Measurements from ENCODE around the gene IQGAP2. TPM values are rescaled to one million over a fixed set of nuclear protein-coding genes. Genes with fewer than 3 reads are reported as not detected.

The IQGAP2 gene
- total and polyA plus RNA-seq, 2 of the 8 experiments (the other 6 are each of a cell fraction or from before 2014, with no cell fraction given), result 19.7 to 66.0 TPM

DNA sequence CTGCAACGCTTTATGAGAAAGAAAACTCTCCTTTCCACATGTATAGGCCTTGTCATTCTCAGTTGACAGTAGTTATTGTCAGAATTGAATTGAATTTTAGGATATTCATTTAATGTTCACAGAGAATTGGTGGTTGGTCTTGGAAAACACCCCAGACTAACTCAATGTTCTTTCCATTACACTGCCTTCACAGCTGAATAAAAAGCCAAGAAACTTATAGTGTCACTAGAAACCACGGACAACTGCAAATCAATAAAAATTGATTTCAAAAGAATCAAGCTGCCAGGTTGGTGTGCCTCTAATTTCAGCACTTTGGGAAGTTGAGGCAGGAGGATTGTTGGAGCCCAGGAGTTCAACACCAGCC lies 38.9 kb upstream of the IQGAP2 start:
- no peaks in the 10 kb centered on the region for H3K36me3 ChIP-seq (ENCODE audit: control insufficient read depth in 2 of 4, insufficient read depth in 4 of 4, low read length in 3 of 4)
- H3K9me3 ChIP-seq (ENCODE audit: insufficient read depth in 2 of 2, low read depth in 1 of 2, low read length in 1 of 2), result no peaks in the 10 kb centered on the region
- no peak overlapping the region for H2AK5ac ChIP-seq (ENCODE audit: low read depth, low read length)
- H4K8ac ChIP-seq (ENCODE audit: extremely low read depth, insufficient read depth, low read length), result no peak overlapping the region
- no peak overlapping the region for H3K23ac ChIP-seq (ENCODE audit: insufficient read length)
- no peak overlapping the region for H3K9ac ChIP-seq (replicated peaks in 1 of 4; ENCODE audit: extremely low read depth in 1 of 4, low read depth in 3 of 4, low read length in 3 of 4)
- no peak overlapping the region for H3K4ac ChIP-seq (replicated peaks; ENCODE audit: insufficient read length, low read depth, low read length)
- H2BK20ac ChIP-seq (ENCODE audit: low read length), result no peak overlapping the region
- H4K20me1 ChIP-seq (replicated peaks in 1 of 2; ENCODE audit: control insufficient read depth in 1 of 2, insufficient read depth in 2 of 2, low read length in 2 of 2), result no peaks in the 10 kb centered on the region
- H2AFZ ChIP-seq (ENCODE audit: low read length), result no peak overlapping the region
- no peak overlapping the region for H2BK15ac ChIP-seq (ENCODE audit: low read length)
- H3K18ac ChIP-seq (ENCODE audit: extremely low read depth, low read length), result no peak overlapping the region
- H3K14ac ChIP-seq (ENCODE audit: insufficient read length), result no peak overlapping the region
- ChIA-PET POLR2A (ENCODE audit: partially characterized antibody) (interaction anchor here (0.6 kb wide), 1 partner anchor 39 kb away, joined by 3 read pairs; no protein-coding TSS in a partner anchor), CTCF (ENCODE audit: partially characterized antibody) (interaction anchor here (1.2 kb wide), 1 partner anchor 15 kb away, joined by 4 read pairs; no protein-coding TSS in a partner anchor)
- no peak overlapping the region for H4K5ac ChIP-seq (ENCODE audit: insufficient read length, low read depth, low read length)
- H3K79me1 ChIP-seq (ENCODE audit: low read depth, low read length), result no peaks in the 10 kb centered on the region
- no peak overlapping the region for H2BK12ac ChIP-seq (ENCODE audit: low read depth, low read length)
- WGBS, 2 experiments (ENCODE audit: extremely low coverage in 1 of 2, insufficient coverage in 1 of 2, insufficient read length in 1 of 2, insufficient replicate concordance in 2 of 2, low coverage in 1 of 2, low lambda C conversion rate in 2 of 2, missing lambda C conversion rate in 1 of 2), result 79% methylated on average over 2 of the region's 2 CpGs; no CpG with 5 or more reads in 1 of the 2 experiments
- no peaks in the 10 kb centered on the region for H3K79me2 ChIP-seq (ENCODE audit: control insufficient read depth in 1 of 2, insufficient read depth in 2 of 2, low read length in 2 of 2)
- DNase-seq (ENCODE audit: low read depth in 1 of 2, low spot score in 2 of 2) (no peak), FAIRE-seq (no peak)
- H3K56ac ChIP-seq (replicated peaks; ENCODE audit: insufficient read length, low read depth, low read length), result no peak overlapping the region
- H3K27ac ChIP-seq (ENCODE audit: low read depth, low read length), result no peak overlapping the region
- H3K4me2 ChIP-seq (ENCODE audit: insufficient read depth in 1 of 2, low read depth in 2 of 2, low read length in 2 of 2), result no peak overlapping the region
- H4K91ac ChIP-seq (replicated peaks; ENCODE audit: insufficient read length, low read length), result no peak overlapping the region
- H2BK5ac ChIP-seq (ENCODE audit: low read depth, low read length), result no peak overlapping the region
- H3K27me3 ChIP-seq (replicated peaks in 1 of 4; ENCODE audit: control insufficient read depth in 3 of 4, extremely low read depth in 1 of 4, insufficient read depth in 3 of 4, low read length in 3 of 4), result no peaks in the 10 kb centered on the region
- H2BK120ac ChIP-seq (replicated peaks; ENCODE audit: low read depth, low read length), result no peak overlapping the region
- no peaks in the 10 kb centered on the region for H3K23me2 ChIP-seq (ENCODE audit: low read depth, low read length)
- peaks cover 0 to 7% (median 0%) of the 10 kb centered on the region in 4 experiments; a peak in 1 of 7 replicates for H3K4me1 ChIP-seq (replicated peaks in 1 of 4; ENCODE audit: control insufficient read depth in 3 of 4, insufficient read depth in 4 of 4, low read length in 3 of 4)
- no peak overlapping the region for H3K4me3 ChIP-seq (ENCODE audit: extremely low read depth in 1 of 4, insufficient read depth in 2 of 4, low read depth in 3 of 4, low read length in 4 of 4)
- TF ChIP-seq GTF2F1 (IDR thresholded peaks at IDR 0.05; ENCODE audit: borderline replicate concordance, low read depth, low read length), result no peak
- TF ChIP-seq PHF8 (conservative IDR thresholded peaks at IDR 0.05; ENCODE audit: low read depth, low read length), result no peak
- no peak for TF ChIP-seq TAF7 (optimal IDR thresholded peaks at IDR 0.05; ENCODE audit: borderline replicate concordance, low read depth, low read length)

Measured in H1 (cell line).